HG02973 (cell line): ENCODE results near the gene NOL4L.

ENCODE experiments used
- ATAC-seq: cut with Tn5 transposase; IDR thresholded peaks from one replicate; pipeline ENCODE4 v1.9.1; 2021; ENCODE audit warnings: moderate library complexity; ENCODE audit not compliant: unreplicated experiment

NOL4L gene

DNA sequence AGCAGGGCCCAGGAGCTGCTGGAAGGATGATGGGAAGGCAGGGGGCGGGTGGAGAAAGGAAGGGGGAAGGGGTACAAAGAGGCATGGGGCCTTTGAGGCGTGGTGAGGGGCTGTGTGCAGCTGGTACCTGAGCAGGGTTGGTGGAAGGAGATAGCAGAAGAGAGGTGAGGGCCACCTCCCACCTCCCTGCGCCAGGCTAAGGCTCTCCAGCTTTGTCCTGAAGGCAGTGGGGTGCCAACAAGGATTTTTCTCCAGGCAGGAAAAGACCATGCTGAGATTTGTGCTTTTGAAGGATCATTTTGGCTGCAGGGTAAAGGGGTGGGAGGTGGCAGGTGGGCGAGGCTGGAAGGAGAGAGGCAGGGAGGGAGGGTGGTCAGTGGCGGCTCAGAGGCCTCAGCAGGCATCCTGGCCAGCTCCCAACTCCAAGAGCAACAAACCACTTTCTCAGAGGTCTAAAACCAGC is 40.8 kb downstream of the NOL4L start:
- no peak for ATAC-seq

DNA sequence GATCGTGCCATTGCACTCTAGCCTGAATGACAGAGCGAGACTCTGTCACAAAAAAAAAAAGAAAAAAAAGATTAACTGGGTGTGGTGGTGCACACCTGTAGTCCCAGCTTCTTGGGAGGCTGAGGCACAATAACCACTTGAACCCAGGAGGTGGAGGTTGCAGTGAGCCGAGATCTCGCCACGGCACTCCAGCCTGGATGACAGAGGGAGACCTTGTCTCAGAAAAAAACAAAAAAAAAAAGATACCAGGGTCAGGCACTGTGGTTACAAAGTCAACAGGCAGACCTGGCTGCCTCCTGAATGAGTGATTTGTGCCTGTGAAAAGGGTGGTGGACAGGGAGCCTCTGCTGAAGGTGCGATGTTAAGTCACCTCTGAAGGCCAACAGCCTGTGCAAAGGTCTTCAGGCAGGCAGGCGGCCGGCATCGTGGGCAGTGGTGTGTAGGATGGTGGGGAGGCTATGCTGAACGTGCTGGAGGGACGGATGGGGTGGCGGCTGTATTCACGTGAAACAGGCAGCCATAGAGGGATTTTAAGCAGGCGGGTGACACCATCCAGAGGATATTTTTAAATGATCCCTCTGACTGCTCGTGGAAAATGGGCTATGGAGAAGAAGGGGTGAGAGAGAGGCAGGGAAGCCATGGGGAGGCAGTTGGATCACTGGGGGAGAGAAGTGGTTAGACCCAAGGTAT is 41.4 kb downstream of the NOL4L start:
- no peak for ATAC-seq

DNA sequence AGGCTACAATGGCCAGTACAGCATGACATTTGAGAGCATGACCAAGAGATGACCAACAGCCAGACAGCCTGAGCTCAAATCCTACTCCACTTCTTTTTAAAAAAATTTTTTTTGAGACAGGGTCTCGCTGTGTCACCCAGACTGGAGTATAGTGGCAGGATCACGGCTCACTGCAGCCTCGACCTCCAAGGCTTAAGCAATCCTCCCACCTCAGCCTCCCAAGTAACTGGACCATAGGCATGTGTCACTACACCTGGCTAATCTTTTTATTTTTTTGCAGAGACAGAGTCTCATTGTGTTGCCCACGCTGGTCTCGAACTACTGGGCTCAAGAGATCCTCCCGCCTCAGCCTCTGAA is 42.9 kb downstream of the NOL4L start:
- no peak for ATAC-seq

DNA sequence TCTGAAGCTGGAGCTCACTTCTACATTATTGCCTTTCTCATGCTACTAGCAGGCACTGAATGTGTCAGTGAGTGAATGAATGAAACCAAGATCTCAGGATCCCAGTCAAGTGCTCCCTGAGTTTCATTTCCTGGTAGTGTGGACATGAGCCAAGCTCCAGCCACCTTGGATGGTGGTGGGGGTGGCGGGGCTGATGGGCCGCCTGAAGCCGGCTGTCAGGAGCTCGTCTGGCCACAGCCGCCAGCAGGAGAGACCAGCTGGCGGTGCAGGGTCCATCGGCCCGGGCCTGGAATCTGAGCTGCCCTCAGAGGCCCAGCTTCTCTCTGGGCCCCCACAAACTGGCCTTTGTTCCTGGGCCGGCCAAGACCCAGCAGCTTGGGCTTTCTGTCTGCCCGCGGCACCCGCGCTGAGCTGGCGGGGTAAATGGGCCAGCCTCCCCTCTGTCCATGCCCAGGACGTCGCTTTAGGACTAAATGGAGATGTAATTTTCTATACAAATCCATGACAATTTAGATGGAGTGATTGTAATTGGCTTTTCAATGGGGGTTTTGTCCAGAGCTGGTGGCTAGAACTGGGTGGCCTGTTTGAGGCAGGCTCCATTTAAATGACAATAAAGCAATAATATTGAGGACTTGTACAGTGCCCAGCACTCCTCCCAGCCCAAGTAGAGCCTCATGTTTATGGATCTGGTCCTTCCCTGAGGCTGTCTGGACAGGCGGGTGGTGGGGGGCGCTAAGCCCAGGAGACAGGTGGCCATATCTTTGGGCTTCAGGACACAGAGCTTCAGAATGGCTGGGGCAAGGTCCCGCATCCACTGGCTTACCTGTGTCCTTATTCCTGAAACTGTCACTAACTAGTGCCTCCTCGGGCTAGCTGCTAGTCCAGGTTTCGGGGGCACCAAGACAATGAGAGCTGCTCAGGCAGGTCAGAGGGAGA is 43.5 kb downstream of the NOL4L start:
- ATAC-seq = no peak

DNA sequence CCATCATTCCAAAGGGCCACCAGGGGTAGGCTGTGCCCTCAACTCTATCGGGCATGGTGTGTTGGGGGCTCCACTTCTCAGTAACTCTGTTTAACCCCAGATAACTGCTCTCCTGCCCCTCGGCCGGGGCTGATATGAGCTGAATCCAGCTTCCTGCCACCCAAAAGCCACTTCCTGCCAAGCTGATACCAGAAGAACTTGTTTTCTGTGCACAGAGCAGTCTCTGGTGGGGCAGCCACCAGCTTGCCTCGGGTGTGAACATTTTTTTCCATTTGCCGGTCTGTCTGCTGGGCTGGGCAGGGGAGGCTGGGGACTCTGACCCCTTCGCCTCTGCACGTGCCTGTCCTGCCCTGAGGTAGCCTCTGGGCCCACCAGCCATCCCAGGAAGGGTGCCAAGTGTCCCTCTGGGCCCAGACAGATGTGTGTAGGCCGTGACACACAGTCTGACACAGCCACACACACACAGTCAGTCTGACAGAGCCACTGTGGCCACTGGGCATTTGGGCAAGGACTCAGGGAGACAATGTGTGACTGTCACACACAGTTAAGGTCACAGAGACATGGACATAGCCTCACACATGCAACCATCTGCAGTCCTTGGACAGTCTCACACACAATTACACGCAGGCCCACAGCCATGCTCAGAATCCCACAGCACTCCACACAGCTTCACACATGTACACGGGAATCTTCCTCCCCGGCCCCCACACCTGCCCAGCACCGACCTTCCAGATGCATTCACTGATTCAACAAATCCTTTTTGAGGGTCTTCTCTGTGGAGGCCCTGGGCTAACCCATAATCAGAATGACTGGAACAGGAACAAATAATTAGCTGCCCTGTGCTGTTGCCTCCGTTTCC is 45.1 kb downstream of the NOL4L start:
- ATAC-seq = no peak

DNA sequence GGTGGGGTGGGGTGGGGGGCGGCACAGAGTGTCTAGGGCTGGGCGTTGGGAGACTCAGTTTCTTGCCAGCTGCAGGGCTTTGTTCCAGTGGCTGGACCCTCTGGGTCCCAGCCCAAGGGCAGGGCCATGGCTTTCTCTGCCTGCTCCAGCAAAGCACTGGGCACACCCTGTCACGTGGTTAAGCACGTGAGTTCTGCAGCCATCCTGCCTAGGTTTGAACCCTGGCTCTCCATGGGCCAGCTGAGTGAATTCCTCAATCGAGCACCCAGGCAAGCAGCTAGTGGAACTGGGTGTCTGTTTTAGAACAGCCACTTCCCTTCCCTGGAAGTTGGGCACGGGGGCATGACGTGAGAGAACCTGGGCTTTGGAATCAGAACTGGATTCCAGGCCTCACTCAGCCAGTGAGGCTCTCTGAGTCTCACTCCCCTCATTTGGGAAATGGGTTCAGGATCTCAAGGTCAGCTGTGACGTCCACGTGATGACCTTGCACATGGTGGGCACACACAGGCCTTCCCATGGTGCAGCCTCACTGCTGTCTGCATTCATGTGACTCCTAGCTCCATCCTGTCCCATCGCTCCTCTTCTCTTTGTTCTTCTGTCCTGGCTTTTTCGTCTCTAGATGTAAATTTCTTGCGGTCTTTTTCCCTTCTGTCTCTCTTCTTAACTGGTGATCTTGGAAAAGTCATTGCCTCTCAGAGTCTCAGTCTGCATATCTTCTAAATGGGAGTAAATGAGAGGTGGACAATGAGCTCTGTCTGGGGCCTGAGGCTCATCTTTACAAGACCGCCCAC is 45.9 kb downstream of the NOL4L start:
- no peak for ATAC-seq

DNA sequence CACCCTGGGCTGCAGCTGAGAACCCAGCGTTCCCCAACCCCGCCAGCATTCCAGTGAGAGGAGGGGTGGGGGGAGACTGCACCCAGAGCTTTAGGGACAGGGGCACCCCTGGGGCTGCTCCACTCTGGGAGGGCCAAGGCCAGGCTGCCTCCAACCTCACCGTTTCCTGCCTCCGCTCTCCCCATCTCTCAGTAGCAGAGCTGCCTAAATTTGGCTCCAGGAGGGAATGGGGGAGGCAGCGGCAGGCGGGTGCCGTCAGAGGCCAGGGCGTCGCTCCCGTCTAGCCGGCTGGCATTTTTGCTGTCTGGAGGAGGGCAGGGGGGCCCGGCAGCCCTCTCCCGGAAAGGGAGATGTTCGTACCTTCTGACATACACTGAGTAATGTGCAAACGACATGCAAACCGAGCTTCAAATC is 46.6 kb downstream of the NOL4L start:
- ATAC-seq = no peak

DNA sequence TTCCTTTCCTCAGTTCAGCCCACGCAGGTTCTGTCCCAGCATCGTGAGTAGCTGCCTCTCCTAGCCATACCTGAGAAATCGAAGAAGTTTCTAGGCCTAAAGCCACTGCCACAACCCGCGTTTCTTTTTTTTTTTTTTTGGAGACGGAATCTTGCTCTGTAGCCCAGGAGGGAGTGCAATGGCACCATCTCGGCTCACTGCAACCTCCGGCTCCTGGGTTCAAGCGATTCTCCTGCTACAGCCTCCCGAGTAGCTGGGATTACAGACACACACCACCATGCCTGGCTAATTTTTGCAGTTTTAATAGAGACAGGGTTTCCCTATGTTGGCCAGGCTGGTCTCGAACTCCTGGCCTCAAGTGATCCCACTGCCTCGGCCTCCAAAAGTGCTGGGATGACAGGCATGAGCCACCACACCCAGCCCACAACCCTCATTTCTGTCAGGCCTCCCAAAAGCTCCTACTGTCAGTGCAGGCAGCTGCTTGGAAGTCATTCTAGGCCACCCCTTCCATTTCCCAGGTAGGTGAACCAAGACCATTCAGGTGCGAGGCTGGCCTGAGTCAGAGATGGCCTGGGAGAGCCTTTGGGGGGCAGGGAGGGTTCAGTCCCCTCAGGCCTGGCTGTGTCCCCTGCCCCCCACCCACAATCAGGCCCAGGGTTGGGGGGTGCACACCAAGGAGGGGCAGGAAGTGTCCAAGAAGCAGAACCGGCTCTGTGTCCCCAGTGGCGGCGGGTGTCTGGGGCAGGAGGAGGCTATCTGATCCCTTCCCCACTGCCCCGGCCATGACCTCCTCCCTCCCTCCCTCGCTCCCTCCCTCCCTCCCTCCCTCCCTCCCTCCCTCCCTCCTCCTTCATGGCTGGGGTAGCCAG is 47.2 kb downstream of the NOL4L start:
- no peak for ATAC-seq

DNA sequence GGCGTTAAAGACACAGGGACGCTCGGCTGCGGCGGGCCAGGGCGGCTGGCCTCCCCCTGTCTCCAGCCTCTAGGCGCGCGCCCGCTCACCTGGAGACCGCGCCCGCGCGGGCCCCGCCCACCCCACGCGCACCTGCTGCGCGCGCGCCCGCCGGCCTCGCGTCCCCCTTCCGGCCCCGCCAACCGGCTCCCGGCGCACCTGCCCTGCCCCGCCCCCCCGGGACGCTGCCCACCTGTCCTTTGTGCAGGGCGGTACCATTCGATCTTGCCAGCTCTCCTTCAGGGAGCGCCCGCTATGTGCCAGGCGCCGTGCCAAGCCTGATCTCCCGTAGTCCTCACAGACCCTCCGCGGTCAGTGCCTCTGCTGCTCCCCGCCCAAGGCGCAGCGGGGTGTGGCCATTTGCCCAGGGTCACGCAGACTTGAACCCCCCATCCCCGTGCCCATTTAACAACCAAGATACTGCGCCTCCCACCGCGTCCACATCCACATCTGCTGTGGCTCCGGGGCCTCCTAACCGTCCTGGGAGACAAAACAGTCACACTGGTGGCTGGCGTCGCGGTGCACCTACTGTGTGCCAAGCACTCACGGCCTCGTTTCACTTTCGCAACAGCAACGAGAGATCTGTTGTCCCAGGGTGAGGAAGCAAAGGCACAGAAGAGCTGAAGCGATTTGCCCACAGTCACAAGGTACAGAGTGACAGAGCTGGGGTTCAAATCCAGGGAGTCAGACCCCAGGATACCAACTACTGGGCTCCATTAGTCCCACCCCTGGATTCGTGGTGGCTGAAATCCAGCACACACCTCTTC is 48.1 kb downstream of the NOL4L start:
- ATAC-seq = no peak

DNA sequence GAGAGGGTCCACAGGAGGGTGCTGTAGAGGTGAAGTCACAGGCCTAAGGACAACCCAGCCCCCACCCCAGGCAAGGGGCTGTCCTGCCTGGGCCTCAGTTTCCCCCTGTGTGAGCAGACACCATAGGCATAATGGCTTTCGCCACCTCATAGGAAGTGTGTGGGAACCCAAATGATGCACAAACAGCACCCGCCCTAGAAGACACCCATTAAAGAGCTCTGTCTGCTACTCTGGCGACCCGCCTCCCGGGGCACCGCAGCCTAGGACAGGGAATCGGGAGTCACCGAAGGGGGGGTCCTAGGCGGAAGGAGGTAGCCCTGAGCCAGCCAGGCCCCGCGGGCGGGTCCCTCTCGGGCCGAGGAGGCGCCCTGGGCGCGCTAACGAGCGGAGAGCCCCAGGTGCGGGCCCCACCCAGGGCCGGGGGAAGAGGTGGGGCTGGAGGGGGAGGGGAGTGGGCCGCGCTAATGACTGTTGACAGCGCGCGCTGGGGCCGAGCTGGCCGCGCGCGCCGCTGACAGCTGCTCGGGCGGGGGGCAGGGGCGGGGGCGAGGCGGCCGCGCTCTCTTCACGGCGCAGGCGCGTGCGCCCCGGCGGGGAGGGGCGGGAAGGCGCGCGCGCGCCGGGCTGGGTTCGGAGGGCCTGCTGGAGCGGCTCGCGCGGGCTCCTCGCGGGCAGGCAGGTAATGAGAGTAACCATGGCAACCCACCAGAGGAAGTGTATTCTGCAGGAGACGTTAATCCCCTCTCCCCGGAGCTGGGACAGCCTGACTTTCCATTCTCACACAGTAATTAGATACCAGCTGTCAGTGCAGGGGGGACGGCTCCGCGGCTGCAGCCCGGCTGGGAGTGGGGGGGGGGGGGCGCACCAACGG is 48.9 kb downstream of the NOL4L start:
- peak; percentile 46 for ATAC-seq

DNA sequence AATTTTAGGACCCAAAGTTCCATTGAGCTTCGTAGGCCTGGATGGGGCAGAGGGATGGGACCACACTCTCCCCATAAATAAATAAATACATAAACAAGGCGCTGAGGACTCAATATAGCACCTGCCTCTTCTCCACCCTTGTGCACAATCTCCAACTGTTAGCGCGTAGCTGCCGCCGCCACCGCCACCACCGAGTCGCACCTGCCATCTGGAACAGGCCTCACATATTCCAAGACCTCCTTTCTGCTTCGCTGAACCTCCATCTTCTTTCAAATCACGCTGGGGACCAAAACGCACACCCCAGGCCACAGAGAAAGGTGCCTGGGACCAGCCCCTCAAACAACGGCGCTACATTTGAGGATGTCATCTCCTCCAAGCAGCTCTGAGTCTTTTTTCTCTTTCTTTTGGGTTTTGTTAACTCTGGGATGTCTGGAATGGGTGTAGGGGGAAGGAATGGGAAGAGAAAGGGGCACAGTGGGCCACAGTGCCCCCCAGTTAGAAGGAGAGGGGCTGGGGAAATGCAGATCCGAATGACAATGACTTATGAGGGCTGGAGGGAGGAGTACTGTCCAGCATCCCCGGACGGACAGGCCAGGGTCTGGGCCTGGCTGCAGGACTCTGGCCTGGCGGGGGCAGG is 49.7 kb downstream of the NOL4L start:
- ATAC-seq = no peak

DNA sequence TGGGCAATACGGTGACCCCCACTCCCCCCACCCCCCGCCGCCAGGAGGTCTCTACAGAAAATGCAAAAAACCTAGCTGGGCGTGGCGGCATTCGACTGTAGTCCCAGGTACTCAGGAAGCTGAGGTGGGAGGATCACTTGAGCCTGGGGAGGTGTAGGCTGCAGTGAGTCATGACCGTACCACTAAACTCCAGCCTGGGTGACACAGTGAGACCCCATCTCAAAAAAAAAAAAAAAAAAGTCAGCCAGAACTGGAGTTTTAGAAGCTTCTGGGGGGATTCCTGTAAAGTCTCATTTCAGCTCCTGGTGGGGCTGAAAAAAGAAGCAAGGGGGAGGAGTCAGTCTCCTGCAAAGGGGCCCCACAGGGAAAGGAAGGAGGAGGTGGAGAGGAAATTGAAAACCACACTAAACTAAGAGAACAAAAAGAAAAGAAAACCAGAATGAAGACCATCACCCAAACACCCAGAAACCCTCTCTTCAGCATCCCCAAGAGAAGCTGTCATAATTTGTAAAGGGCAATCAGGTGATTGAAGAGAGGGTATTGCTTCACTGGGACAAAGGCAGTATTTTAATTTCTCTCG is 50.4 kb downstream of the NOL4L start:
- ATAC-seq = no peak

DNA sequence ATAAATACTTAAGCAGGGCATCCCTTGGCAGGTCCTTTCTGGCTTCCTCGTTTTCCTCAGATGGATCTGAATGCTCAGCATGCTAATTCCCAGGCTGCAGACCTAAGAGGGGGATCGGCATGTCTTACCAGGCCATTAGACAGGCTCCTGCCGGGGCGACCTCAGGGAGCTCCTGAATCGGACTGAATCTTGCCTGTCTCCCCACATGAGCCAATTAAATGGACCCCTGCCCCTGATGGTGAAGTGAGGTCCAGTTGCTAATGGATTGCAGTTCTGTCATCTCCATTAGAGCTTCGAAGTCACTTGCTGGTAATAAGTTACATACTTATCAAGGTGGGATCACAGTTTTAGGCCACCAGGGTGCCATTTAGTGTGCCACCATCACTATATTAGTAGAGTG is 51.4 kb downstream of the NOL4L start:
- ATAC-seq = no peak

DNA sequence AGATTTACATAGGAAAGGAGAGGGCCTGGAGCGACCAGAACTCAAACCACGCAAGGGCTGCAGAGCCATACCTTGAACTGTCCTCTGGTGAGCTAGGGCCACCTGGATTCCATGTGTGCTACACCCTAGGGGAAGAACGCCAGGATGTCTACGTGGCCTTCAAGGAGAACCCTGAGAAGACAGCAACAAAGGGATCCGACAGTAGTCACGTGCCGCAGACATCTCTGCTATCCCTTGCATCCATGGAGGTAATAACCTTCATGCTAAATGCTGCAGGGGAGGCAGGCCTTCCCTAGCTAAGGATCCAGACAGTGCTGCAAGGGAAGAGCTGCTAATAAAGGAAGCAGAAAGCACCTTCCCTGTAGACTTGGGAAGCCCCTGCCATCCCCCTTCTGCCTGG is 52.9 kb downstream of the NOL4L start:
- no peak for ATAC-seq

DNA sequence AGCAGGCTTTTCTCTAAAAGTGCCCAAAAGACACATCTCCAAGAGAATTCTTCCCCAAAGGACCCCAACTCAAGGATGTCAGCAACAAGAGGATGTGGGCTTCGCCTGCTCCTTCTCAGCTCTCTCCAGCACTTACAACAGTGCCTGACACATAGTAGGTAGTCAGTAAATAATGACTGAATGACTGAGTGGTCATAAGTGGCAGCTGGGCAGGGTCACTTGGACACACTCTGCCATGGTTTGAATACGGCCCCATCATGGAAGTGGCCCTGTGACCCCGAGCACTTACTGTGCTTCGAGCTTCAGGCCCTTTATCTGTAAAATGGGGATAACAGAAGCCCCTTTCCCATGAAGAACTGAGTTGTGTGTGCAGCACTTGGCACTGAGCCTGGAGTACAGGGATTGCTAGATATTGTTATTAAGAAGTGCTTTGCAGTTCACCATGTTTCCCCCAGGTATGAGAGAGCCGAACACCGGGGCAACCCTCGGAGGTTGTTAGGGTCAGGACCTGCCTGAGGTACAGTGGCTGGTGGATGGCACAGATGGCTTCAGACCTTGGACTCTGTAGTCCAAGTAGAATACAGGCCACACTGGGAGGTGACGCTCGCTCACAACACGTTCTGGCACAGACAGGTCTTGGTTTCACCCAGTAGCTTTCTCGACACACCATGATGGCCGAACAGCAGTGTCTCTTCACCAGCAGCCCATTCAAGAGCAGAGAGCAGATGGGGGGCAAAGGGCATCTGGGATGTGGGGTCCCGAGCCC is 56.0 kb downstream of the NOL4L start:
- ATAC-seq = no peak

DNA sequence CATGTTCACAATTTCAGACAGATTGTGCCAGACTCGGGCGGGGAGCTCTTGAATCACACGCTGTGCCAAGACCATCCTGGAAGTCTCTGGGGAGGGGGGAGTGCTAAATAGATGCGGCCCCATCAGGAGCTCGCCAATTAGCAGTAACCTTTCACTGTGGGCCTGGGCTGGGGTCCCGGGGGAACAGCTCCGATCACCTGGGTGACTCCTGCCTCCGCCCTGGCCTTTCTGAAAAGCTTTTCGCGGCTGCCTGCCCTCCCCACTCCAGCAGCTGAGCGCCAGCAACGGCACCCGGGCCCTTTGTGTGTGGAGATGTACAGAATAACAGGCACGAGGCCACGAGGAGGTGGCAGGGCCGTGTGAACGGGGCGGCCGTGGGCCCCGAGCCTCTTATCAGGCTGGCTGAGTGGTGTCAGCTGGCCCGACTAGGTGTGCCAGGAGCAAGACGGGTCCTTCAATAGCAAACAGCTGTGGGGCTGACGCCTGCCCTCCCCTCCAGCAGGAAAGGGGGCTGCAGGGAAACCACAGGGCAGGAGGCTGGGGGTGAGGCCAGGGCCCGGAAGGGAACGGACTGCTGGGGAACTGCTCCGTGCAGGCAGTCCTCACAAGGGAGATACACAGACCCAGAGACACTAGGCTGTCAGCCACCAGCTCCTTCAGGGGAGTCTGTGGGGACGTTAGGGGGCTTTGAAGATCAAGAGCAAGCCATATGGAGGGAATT is 56.8 kb downstream of the NOL4L start:
- no peak for ATAC-seq
